Dendritic cell treated with granulocyte-macrophage colony-stimulating factor and Interleukin-4, amounts not matched to agents 40 ng/mL and 50 ng/mL, for 4 days (primary cell): ENCODE results near the gene HOXA6.
A peak's percentile ranks its signal among the peaks of the same experiment; 100 is the strongest.

Experiments
- H3K27ac Mint-ChIP-seq: one replicate; pipeline ENCODE4 v1.8.0; 2022; ENCODE audit warnings: mild to moderate bottlenecking, mixed read lengths
- H3K27me3 Mint-ChIP-seq: one replicate; pipeline ENCODE4 v1.8.0; 2022; ENCODE audit warnings: mild to moderate bottlenecking, mixed read lengths
- H3K36me3 Mint-ChIP-seq: one replicate; pipeline ENCODE4 v1.8.0; 2022; ENCODE audit warnings: low read depth, mixed read lengths
- H3K4me1 Mint-ChIP-seq: one replicate; pipeline ENCODE4 v1.8.0; 2022; ENCODE audit warnings: low read depth, mixed read lengths
- H3K4me3 Mint-ChIP-seq: one replicate; pipeline ENCODE4 v1.8.0; 2022; ENCODE audit warnings: mild to moderate bottlenecking, moderate library complexity, mixed read lengths
- H3K9me3 Mint-ChIP-seq: one replicate; pipeline ENCODE4 v1.8.0; 2022; ENCODE audit warnings: mixed read lengths
- intact Hi-C: fragments of 100-400 bp; cut with micrococcal nuclease; formaldehyde crosslinking; loops from one replicate; pipeline ENCODE4 v1.15.0; 2022

The HOXA6 gene

DNA sequence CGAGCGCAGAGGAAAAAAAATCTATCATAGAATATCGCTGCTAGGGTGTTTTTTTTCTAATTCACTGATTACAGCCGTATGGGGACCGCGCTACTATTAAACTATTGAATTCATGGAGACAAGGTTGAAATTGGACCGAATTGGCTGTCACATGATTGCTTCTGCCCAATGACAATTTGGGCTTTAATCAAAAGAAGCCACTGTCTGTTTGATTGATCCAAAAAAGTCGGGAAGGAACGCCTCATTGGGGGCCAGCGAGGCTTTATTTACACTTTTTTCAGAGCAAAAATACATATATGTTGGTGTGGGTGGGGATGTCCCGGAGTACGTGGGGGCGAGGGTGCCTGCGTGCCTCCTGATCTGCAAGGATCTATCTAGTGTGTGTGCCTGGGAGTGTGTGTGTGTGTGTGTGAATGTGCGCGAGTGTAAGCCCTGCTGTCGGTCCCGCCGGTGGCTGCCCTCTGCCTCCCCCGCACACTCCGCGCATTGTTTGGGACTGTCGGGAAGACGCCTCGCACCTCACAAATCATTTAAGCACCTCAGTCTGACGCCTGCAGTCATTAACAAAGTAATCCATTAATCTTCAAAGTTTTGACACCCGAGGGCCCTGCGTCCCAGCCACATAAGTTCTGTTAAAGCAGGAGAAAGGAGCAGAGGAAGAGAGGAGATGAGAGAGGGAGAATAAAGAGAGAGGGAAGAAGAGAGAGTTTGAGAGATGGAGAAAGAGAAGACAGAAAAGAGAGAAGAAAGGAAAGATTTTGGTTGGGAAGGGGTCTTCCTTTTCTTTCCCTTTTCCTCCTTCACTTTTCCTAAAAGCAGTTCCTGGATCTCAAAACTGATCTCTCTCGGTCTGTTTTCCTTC lies 44.8 kb downstream of the HOXA6 start, which contains the start of gene HOXA2:
TSS of gene HOXA2 (minus strand) at position 103 of the 862 bp plus-strand sequence. CDS start 183 bp downstream, outside the sequence.
- Mint-ChIP-seq H3K4me1 (peaks cover 65% of the 10 kb centered on the region), H3K27ac (no peak within 1 kb of the TSS), H3K27me3 (peaks cover 89% of the 10 kb centered on the region), H3K4me3 (peak within 1 kb of the TSS; percentile 53), H3K9me3 (peaks cover 7% of the 10 kb centered on the region), H3K36me3 (peaks cover 55% of the 10 kb centered on the region)
- intact Hi-C loops = no loop called here

DNA sequence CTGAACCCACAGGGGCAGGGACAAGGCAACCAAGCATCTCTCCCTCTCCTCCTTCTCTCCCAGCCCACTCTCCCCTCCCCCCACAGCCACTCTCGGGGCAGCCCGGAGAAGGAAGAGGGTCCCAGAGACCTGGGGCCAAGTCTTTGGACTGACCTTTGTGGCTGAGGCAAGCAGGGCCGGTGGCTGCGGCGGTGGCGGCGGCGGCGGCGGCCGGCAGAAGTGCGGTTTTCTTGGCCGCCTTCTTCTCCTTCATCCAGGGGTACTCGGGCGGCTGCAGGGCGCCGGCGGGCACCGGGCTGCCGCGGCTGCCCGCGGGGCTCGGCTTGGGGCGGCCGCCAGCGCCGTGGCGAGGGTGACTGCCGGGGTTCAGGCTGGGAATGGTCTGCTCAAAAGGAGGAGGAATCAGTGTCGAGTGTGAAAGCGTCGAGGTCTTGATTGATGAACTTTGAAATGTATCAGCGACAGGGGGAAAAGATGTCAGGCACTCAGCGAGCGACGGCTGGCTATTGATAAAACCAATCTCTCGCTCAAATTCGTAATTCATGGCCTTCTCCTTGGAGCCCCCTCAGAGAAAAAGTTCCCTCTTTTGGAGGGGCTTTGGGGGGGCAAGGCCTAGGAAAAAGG lies 45.5 kb downstream of the HOXA6 start:
- peak overlapping the region; percentile 53 for H3K4me3 Mint-ChIP-seq

DNA sequence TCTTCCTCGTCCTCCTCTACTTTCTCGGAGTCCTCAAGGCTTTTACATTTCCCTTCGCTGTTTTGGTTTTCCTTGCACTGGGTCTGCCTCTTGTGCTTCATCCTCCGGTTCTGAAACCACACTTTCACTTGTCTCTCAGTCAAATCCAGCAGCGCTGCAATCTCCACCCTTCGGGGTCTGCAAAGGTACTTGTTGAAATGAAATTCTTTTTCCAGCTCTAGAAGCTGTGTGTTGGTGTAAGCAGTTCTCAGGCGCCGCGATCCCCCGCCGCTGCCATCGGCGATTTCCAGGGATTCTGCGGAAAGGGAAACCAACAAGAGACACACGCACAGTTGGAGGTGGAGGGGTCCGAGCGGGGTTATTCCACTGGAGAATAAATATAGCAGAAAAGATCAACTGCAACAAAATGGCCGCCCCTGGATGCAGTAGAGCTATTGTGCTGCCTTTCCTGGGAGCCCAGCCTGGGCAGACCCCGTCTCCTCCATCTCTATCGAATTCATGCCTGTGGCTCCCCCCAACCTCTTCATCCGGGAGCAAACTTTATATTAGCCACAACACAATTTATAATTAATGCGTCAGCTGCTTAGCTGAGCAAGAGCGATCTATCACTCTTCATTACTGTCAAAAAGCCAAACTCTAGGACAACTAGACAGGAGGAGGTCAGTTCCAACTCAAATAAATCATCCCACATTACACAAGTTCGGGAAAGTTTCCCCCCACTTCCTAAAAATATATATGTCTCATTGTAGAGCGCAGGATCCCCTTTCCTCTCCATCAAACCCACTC lies 46.2 kb downstream of the HOXA6 start:
- Mint-ChIP-seq H3K36me3 (peaks cover 64% of the 10 kb centered on the region), H3K4me3 (peak overlapping the region; percentile 53), H3K9me3 (no peaks in the 10 kb centered on the region), H3K27me3 (peaks cover 89% of the 10 kb centered on the region), H3K4me1 (peaks cover 75% of the 10 kb centered on the region), H3K27ac (no peak overlapping the region)
- intact Hi-C loops = no loop called here

More for the DNA sequence above, 45.5 kb downstream of the HOXA6 start:
- Mint-ChIP-seq H3K27ac (no peak overlapping the region), H3K36me3 (peaks cover 57% of the 10 kb centered on the region), H3K4me1 (peaks cover 72% of the 10 kb centered on the region), H3K9me3 (no peaks in the 10 kb centered on the region), H3K27me3 (peaks cover 92% of the 10 kb centered on the region)
- intact Hi-C loops = no loop called here

DNA sequence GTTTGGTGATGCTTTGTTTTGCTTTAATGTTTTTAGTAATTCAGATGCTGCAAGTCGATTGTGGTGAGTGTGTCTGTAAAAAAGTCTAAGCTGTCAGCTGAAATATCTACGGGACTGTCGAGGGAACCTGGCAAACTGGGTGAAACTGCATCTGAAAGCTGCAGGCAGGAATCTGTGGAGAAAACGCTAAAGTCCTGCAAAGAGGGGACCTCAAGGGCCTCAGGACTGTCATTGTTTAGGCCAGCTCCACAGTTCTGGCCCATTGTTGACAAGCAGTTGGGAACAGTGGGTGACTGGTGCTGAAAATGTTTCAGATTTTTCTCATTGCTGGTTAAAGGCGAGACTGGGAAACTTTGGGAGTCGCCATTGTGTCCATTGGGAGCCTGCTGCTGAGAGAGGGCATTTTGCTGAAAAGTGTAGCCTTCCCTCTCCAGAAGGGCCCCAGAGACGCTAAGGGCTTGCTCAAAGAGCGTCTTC lies 46.8 kb downstream of the HOXA6 start:
- intact Hi-C loops = no loop called here

DNA sequence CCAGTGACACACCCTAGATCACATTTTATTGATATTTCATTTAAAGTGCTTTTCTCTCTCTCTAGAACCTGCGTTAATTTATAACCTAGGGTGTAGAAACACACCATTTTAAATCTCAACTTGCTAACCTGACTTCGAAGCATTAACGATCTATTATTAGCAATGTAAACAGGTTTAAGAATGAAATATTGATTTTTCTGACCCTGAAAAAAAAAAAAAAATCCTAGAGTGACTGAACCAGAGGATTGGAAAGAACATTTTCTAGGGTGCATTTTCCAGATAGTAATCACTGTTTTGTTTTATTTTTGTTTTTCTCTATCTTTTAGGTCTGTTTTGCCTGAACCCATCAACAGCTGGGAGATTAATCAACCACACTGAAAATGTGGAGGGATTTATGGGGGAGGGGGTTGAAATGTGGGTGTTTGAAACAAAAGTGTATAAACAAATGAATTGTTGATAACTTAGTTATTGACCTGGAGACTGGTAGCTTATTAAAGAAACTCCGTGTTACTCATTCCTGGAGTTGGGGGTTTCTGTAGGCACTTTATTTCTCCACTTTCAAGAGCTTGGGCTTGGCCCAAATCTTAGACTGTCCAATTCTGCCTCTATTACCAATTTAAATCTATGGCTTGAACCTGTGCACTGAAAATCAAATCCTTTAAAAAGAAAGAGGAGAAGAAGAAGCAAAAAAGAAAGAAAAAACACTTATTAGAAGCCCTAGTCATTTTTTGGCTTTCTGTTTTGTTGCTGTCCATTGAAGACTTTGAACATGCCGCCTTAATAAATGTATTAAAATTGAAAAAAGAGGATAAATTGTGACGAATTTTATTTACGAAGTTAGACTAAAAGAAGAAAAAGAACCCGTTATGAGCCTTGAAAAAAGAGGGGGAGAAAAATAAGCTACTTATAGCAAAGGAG lies 47.9 kb downstream of the HOXA6 start:
- H3K36me3 Mint-ChIP-seq = peaks cover 71% of the 10 kb centered on the region
- no peaks in the 10 kb centered on the region for H3K9me3 Mint-ChIP-seq
- H3K27me3 Mint-ChIP-seq = peaks cover 84% of the 10 kb centered on the region
- intact Hi-C loops = loop anchor here (10.0 kb wide), 2 partner anchors 55 to 1235 kb away; partner anchors contain the start of genes HOXA3 and HOXA7
- peaks cover 85% of the 10 kb centered on the region for H3K4me1 Mint-ChIP-seq
- no peak overlapping the region for H3K27ac Mint-ChIP-seq
- H3K4me3 Mint-ChIP-seq = no peak overlapping the region

More for the DNA sequence above, 46.8 kb downstream of the HOXA6 start:
- H3K4me1 Mint-ChIP-seq = peaks cover 75% of the 10 kb centered on the region
- H3K36me3 Mint-ChIP-seq = peaks cover 70% of the 10 kb centered on the region
- H3K4me3 Mint-ChIP-seq = no peak overlapping the region
- H3K27me3 Mint-ChIP-seq = peaks cover 83% of the 10 kb centered on the region
- no peaks in the 10 kb centered on the region for H3K9me3 Mint-ChIP-seq
- H3K27ac Mint-ChIP-seq = no peak overlapping the region

DNA sequence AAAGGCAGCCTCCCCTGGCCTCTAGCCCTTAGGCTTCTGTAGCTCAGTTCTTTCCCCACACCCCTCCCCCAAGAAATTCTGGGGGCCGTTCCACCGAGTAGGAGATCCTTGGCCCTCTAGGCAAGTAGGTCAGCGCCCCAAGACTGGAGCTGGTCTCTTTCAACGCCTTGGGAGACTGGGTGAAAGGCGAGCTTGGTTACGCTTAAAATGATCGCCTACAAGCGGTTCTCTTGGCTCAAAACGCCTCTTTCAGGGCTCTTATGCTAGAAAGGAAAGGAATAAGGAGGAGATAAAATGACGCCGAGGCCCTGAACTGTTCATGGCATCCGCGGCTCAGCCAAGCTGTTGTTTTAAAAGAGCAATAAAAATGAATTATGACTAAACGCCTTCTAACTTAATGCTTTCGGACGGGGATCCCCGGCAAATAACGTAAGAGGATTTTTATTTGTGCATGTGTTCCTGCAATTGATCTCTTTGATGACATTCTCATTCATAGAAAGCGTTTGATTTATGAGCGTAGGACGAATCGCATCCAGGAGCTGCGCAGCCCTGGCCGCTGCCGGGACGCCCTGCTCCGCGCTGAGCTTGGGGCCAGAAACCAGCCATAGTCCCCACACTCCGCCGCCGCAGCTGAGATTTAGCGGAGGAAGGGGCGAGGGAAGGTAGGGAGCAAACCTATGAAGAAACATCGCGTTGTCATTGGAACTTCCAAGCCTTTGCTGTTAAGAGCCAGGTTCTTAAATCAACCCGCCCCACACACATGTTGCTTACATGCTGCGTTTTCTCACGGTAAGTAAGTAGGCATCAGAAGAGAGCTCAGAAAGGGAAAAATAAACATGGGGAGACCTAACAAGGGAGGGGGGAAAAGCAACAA lies 48.8 kb downstream of the HOXA6 start:
- intact Hi-C loops = loop anchor here (10.0 kb wide), 2 partner anchors 56 to 1234 kb away; partner anchors contain the start of genes HOXA3 and HOXA7
- Mint-ChIP-seq H3K27ac (peak overlapping the region; percentile 95), H3K36me3 (peaks cover 71% of the 10 kb centered on the region), H3K4me3 (peak overlapping the region; percentile 91), H3K4me1 (peaks cover 87% of the 10 kb centered on the region), H3K9me3 (no peaks in the 10 kb centered on the region), H3K27me3 (peaks cover 84% of the 10 kb centered on the region)

DNA sequence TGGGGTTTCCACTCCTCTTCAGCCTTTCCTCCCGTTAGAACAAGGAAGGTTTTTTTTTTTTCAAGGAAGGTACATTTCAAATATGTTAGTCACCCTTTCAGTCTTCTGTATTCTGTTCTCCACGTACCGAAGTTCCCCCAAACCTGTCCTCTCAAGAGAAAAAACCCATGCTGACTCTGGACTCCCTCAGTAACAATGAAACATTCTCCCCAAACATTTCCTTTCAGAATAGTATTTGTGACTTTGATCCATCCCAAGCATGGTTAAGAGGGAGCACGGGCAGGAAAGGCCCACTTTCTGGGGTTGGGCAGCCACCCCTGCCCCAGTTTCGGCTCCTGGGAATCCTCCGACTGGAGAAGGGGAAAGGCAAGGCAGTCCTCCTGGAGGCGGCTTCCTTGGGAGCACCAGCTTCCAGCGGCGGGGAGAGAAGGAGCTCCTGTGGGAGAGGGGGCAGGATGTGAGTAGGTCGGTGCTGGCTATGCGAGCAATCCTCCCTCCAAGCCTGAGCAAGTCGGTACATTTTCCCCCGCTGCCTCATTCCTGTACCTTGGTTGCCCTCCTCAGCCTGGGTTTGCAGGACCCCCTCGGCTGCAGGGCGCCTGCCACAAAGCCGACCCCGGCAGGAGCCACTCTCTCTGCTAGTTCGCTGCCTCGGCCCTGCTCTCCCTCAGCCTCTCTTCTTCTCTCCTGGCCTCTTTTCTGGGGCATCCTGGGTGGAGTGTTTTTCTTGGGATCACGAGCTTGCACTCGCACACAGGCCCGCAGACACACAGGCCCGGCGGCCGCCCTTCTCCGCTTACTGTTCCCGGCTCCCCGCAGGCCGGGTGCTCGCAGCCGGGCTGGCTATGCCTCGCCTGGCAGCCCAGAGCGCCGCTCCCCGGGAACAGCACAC lies 49.6 kb downstream of the HOXA6 start:
- Mint-ChIP-seq H3K9me3 (no peaks in the 10 kb centered on the region), H3K4me1 (peaks cover 78% of the 10 kb centered on the region), H3K27me3 (peaks cover 84% of the 10 kb centered on the region), H3K27ac (peak overlapping the region; percentile 95), H3K4me3 (peak overlapping the region; percentile 91), H3K36me3 (peaks cover 64% of the 10 kb centered on the region)
- intact Hi-C loops = loop anchor here (1.0 to 10.0 kb wide), 5 partner anchors 32 to 1233 kb away; partner anchors contain the start of genes HOXA3, HOXA4, HOXA7 and SKAP2

DNA sequence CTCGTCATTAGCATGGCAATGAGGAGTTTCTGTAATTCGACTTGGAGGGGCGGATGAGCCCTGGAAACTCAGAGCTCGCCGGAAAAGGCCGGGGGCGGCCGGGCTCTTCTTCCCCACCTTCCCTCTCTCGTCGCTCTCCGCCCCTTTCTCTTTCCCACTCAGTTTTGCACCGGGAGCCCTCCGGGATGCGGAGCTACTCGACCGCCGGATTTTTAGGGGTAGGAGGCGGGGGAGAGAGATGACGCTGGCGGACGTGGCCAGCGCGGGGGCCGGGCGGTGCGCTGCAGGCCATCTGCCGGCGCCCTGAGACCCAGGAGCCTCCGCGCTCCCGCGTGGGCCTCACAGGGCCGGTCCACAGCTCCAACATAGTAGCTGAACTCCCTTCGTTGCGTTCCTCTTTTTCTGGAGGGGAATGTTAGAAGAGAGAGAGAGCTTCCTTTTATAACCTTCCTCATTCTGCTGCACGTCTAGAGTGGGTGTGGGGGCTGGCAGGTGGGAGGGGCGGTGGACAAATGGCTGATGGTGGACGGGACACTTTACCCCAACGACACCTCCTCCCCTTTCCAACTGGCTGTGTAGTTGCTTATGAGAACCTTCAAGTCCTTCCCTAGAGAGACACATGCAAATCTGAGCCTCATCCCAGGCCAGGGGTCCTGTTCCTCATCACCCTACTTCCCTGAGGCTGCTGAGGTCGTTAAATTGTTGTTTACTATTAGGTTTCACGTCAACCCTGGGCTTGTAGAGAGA lies 50.6 kb downstream of the HOXA6 start:
- H3K27me3 Mint-ChIP-seq = peaks cover 84% of the 10 kb centered on the region
- intact Hi-C loops = loop anchor here (1.0 to 10.0 kb wide), 5 partner anchors 33 to 1232 kb away; partner anchors contain the start of genes HOXA3, HOXA4, HOXA7 and SKAP2
- H3K4me3 Mint-ChIP-seq = peak overlapping the region; percentile 91
- no peaks in the 10 kb centered on the region for H3K9me3 Mint-ChIP-seq
- H3K27ac Mint-ChIP-seq = peak overlapping the region; percentile 95
- peaks cover 63% of the 10 kb centered on the region for H3K36me3 Mint-ChIP-seq
- peaks cover 75% of the 10 kb centered on the region for H3K4me1 Mint-ChIP-seq

DNA sequence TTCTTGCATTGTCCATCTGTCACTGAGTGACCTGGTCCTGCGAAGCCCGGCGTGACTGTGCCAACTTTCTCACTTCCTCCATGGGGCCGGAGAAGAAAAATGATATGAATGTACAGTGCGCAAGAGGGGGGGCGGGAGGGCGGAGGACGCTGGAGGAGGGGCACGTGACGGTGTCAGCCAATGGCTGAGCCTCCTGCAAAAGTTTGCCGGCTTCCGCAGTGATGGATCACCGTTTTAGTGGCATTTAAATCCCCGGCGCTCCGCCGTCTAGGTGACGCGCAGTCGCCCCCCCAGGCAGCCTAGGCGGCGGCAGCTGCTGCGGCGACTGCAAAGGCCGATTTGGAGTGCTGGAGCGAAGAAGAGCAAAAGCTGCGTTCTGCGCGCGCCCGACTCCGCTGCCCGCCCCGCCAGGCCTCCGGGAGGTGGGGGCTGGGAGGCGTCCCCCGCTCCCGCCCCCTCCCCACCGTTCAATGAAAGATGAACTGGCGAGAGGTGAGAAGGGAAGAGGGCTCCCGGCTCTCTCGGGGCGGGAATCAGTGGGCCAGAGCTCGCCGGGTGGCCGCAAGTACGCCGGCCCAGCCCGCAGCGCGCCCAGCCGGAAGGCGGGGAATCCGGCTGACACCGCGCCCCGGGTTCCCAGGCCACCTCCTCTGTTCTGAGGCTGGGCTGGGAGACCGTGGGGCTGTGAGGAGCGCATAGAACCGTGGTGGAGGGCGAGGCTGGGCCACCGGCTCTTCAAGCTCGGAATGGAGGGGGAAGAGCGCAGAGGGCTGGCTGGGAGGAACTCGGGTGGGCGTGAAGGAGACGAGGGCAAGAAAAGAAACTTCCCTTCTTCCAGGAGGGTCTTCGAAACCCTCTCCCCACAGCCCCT lies 51.4 kb downstream of the HOXA6 start, which contains the start of gene HOXA1:
TSS of gene HOXA1 (minus strand) at position 104 of the 871 bp plus-strand sequence. CDS start at position 16, 88 bp downstream.
- Mint-ChIP-seq H3K27ac (peak within 1 kb of the TSS; percentile 95), H3K27me3 (peaks cover 84% of the 10 kb centered on the region), H3K4me1 (peaks cover 70% of the 10 kb centered on the region), H3K4me3 (peak within 1 kb of the TSS; percentile 91), H3K9me3 (no peaks in the 10 kb centered on the region), H3K36me3 (peaks cover 55% of the 10 kb centered on the region)
- intact Hi-C loops = loop anchor here (2.0 to 10.0 kb wide), 4 partner anchors 59 to 1231 kb away; partner anchors contain the start of genes HOXA3, HOXA7 and SKAP2
